GM12878 (cell line): ENCODE results near the gene ZNF425. TPM values are rescaled to one million over a fixed set of nuclear protein-coding genes. Genes with fewer than 3 reads are reported as not detected.

Experiments
- ATAC-seq: fragments of 200-7000 bp; cut with Tn5 transposase; 3 replicates; pipeline ENCODE4 v1.9.1; 2020; ENCODE audit warnings: mild to moderate bottlenecking, moderate library complexity
- BruUV-seq: library from RNA; stranded (reverse); fragments of 400-500 nt; replicated peaks from 2 replicates; lab custom pipeline; 2021; lab: Mats Ljungman, UMichigan
- CTCF ChIA-PET: fragments of 300-600 bp; sonication (Branson Sonifier 250); formaldehyde crosslinking; extraction: SDS; loops from one replicate; lab custom pipeline; 2021; ENCODE audit warnings: inconsistent platforms; lab: Yijun Ruan, JAX
- POLR2A ChIA-PET: fragments of 350-600 bp; formaldehyde crosslinking; extraction: SDS; loops from one replicate; lab custom pipeline; 2021; ENCODE audit warnings: inconsistent platforms; lab: Charles Lee
- RAD21 ChIA-PET: fragments of 300-600 bp; sonication (Branson Sonifier 250); formaldehyde crosslinking; loops from one replicate; lab custom pipeline; 2023; ENCODE audit warnings: antibody characterized with exemption; ENCODE audit not compliant: unreplicated experiment; lab: Charles Lee
- SMC1A ChIA-PET: fragments of 300-600 bp; sonication (Branson Sonifier 250); formaldehyde crosslinking; loops from one replicate; lab custom pipeline; 2023; ENCODE audit not compliant: unreplicated experiment, uncharacterized antibody; lab: Charles Lee
- DNase-seq: peaks from one replicate; pipeline ENCODE4 v3.0.0-alpha.2; 2011; ENCODE audit warnings: low read depth, low spot score
- FAIRE-seq: peaks from 3 replicates; lab custom pipeline; 2011; peaks lifted over from hg19 to GRCh38; lab: Jason Lieb, UNC
- H2AFZ ChIP-seq: 2 replicates; pipeline ENCODE4 v1.6.0; 2011; ENCODE audit warnings: low read depth, low read length, control low read depth; ENCODE audit not compliant: control insufficient read depth
- H3K27ac ChIP-seq: 2 replicates; pipeline ENCODE4 v1.5.1; 2011; ENCODE audit warnings: control low read depth; ENCODE audit not compliant: control insufficient read depth, insufficient read depth
- H3K27me3 ChIP-seq, 2 experiments: replicated peaks in 1 of 2; 2 replicates each; pipeline versions ENCODE4 v1.6.0 to v1.6.1; 2011; ENCODE audit warnings: low read length in 1 of 2; ENCODE audit not compliant: control insufficient read depth in 2 of 2, insufficient read depth in 2 of 2
- H3K36me3 ChIP-seq, 2 experiments: 2 replicates each; pipeline ENCODE4 v1.5.1; 2011; ENCODE audit warnings: low read length in 1 of 2; ENCODE audit not compliant: control insufficient read depth in 2 of 2, insufficient read depth in 2 of 2
- H3K4me1 ChIP-seq: 2 replicates; pipeline ENCODE4 v1.6.1; 2011; ENCODE audit warnings: mild to moderate bottlenecking, low read length, moderate library complexity, mixed read lengths; ENCODE audit not compliant: control insufficient read depth, insufficient read depth
- H3K4me2 ChIP-seq: 2 replicates; pipeline ENCODE4 v1.6.0; 2011; ENCODE audit warnings: control low read depth; ENCODE audit not compliant: control insufficient read depth, insufficient read depth
- H3K4me3 ChIP-seq: fragments of 200-600 bp; sonication (generic); 2 replicates; pipeline ENCODE4 v1.5.1; 2016
- H3K79me2 ChIP-seq: 2 replicates; pipeline ENCODE4 v1.6.0; 2011; ENCODE audit warnings: low read length; ENCODE audit not compliant: control insufficient read depth, insufficient read depth
- H3K9ac ChIP-seq: 2 replicates; pipeline ENCODE4 v1.8.0; 2011; ENCODE audit warnings: low read length, control low read depth, mixed read lengths; ENCODE audit not compliant: control insufficient read depth, insufficient read depth
- H3K9me3 ChIP-seq: replicated peaks from 3 replicates; pipeline ENCODE4 v1.5.1; 2011; ENCODE audit warnings: mild to moderate bottlenecking, low read length; ENCODE audit not compliant: control insufficient read depth, insufficient read depth
- H4K20me1 ChIP-seq: 2 replicates; pipeline ENCODE4 v1.6.0; 2011; ENCODE audit not compliant: control insufficient read depth, insufficient read depth
- CHD4 ChIP-seq: fragments of 200-600 bp; sonication (generic); IDR thresholded peaks from 2 replicates; pipeline ENCODE4 v1.6.1; 2016; ENCODE audit warnings: mild to moderate bottlenecking
- E2F8 ChIP-seq: fragments of 450-650 bp; IDR thresholded peaks from 2 replicates; pipeline ENCODE4 v1.6.1; 2018; ENCODE audit warnings: mild to moderate bottlenecking, low read depth, moderate library complexity; ENCODE audit not compliant: partially characterized antibody
- FOXK2 ChIP-seq: fragments of 450-650 bp; IDR thresholded peaks from 2 replicates; pipeline ENCODE4 v1.6.1; 2017; ENCODE audit warnings: mild to moderate bottlenecking, moderate library complexity
- GATAD2B ChIP-seq: fragments of 450-650 bp; conservative IDR thresholded peaks from 2 replicates; pipeline ENCODE4 v1.6.1; 2017; ENCODE audit warnings: low read depth, mild to moderate bottlenecking, moderate library complexity
- IKZF2 ChIP-seq, 2 experiments: fragments of 450-650 bp; IDR thresholded peaks; 2 replicates each; pipeline ENCODE4 v1.6.1; 2017; ENCODE audit warnings: mild to moderate bottlenecking in 2 of 2, moderate library complexity in 2 of 2
- LARP7 ChIP-seq: fragments of 450-650 bp; IDR thresholded peaks from 2 replicates; pipeline ENCODE4 v1.6.1; 2017; ENCODE audit warnings: mild to moderate bottlenecking
- PBX3 ChIP-seq: IDR thresholded peaks from 2 replicates; pipeline ENCODE4 v1.6.1; 2011; ENCODE audit warnings: mild to moderate bottlenecking, low read depth, low read length, moderate library complexity; ENCODE audit not compliant: insufficient replicate concordance
- PML ChIP-seq: IDR thresholded peaks from 2 replicates; pipeline ENCODE4 v1.6.1; 2012; ENCODE audit warnings: low read length, inconsistent platforms
- RCOR1 ChIP-seq: conservative IDR thresholded peaks from 2 replicates; pipeline ENCODE4 v1.6.1; 2012; ENCODE audit warnings: low read depth, low read length, improper control_type of control experiment
- SMARCA5 ChIP-seq: fragments of 450-650 bp; IDR thresholded peaks from 2 replicates; pipeline ENCODE4 v1.6.1; 2017; ENCODE audit warnings: mild to moderate bottlenecking
- SRF ChIP-seq, 2 experiments: IDR thresholded peaks; 2 replicates each; pipeline ENCODE4 v1.6.1; 2011; ENCODE audit warnings: low read depth in 2 of 2, low read length in 2 of 2, mild to moderate bottlenecking in 1 of 2, moderate library complexity in 1 of 2
- YY1 ChIP-seq: IDR thresholded peaks from 2 replicates; pipeline ENCODE4 v1.6.1; 2011; ENCODE audit warnings: low read depth, mild to moderate bottlenecking, low read length
- ZBED1 ChIP-seq: IDR thresholded peaks from 2 replicates; pipeline ENCODE4 v1.6.1; 2016; ENCODE audit warnings: borderline replicate concordance
- ZNF592 ChIP-seq: fragments of 450-650 bp; IDR thresholded peaks from 2 replicates; pipeline ENCODE4 v1.6.1; 2017; ENCODE audit warnings: mild to moderate bottlenecking, moderate library complexity
- WGBS: methylation state at CpG from one replicate; pipeline ENCODE4 v1.1.6; 2016; ENCODE audit warnings: low lambda C conversion rate; ENCODE audit not compliant: insufficient replicate concordance, insufficient coverage; ENCODE audit errors: missing lambda C conversion rate; 5-methylcytosine and 5-hydroxymethylcytosine counted together
- in situ Hi-C: fragments of 300-500 bp; cut with MboI; formaldehyde crosslinking; loops from 9 replicates; pipeline ENCODE4 v1.14.3; 2018; ENCODE audit warnings: mixed read lengths
- intact Hi-C: fragments of 100-400 bp; cut with micrococcal nuclease; formaldehyde crosslinking; loops from one replicate; pipeline ENCODE4 v1.14.2; 2022; ENCODE audit not compliant: unreplicated experiment
- polyA plus RNA-seq, 11 experiments: library from polyadenylated mRNA; depleted of rRNA in 4 of 11; unstranded in 6 of 11; stranded (reverse) in 5 of 11; fragments of >200 nt; fragmentation: Nextera tagmentation in 4 of 11; fragmentation: Illumina TruSeq in 1 of 11; extraction: Ambion mirVana in 4 of 11; extraction: Trizol in 1 of 11; gene quantifications; 1 replicate in 1 of 11; 2 replicates in 10 of 11; pipeline versions ENCODE4 v1.2.1 to v1.2.3, GENCODE V29; 2011 to 2016; ENCODE audit warnings: inconsistent platforms in 2 of 11, missing spikeins in 2 of 11, low read depth in 1 of 11
- total RNA-seq, 4 experiments: library from RNA; depleted of rRNA in 3 of 4; stranded (reverse); fragments of >200 nt in 3 of 4; fragmentation: Illumina TruSeq in 1 of 4; extraction: Trizol in 1 of 4; gene quantifications; 2 replicates each; pipeline versions ENCODE4 v1.2.1 to v1.2.3, GENCODE V29; 2013 to 2021

ZNF425 gene
- total and polyA plus RNA-seq, 10 of the 15 experiments (the other 5 are each of a cell fraction or from before 2014, with no cell fraction given), result 0.19 to 1.8 (median 0.91) TPM

- Histone ChIP-seq H3K4me1 (no peaks in the 10 kb centered on the region; the same call in 1 of the 2 replicates), H3K9me3 (no peaks in the 10 kb centered on the region), H3K27me3 (no peaks in the 10 kb centered on the region), H4K20me1 (no peaks in the 10 kb centered on the region), H3K4me3 (no peak overlapping the region), H3K36me3 (peaks cover 12 to 30% of the 10 kb centered on the region in 2 experiments), H3K4me2 (no peak overlapping the region), H3K79me2 (peaks cover 2% of the 10 kb centered on the region; the same call in 1 of the 2 replicates), H3K27ac (no peak overlapping the region), H2AFZ (no peak overlapping the region), H3K9ac (no peak overlapping the region)
- DNase-seq, result no peak
- no TSS peak for BruUV-seq
- POLR2A ChIA-PET, result interaction anchor here (0.5 kb wide), 1 partner anchor 9 kb away, joined by 3 read pairs; no protein-coding TSS in a partner anchor
- intact Hi-C loops (no loop called here), in situ Hi-C loops (no loop called here)
- SMC1A ChIA-PET, result no interaction called here
- CTCF ChIA-PET, result no interaction called here
- FAIRE-seq, result no peak
- 93% methylated on average over 1 of the region's 1 CpG for WGBS
- no peak for ATAC-seq
- RAD21 ChIA-PET, result no interaction called here
- no peak for TF ChIP-seq YY1
- no peak for TF ChIP-seq SRF (IDR thresholded peaks at IDR 0.05; ENCODE audit: low read depth in 2 of 2, low read length in 2 of 2)
- no peak for TF ChIP-seq IKZF2 (IDR thresholded peaks at IDR 0.05)
- TF ChIP-seq ZNF592, result no peak
- TF ChIP-seq PML, result no peak
- TF ChIP-seq PBX3, result no peak
- no peak for TF ChIP-seq E2F8
- no peak for TF ChIP-seq LARP7
- TF ChIP-seq GATAD2B, result no peak
- no peak for TF ChIP-seq CHD4
- no peak for TF ChIP-seq SMARCA5
- no peak for TF ChIP-seq RCOR1
- TF ChIP-seq ZBED1, result no peak
- TF ChIP-seq FOXK2, result no peak
These were observed 40.0 kb upstream of the ZNF425 start for GRCh38 chr7:149166142-149166541.
